Keratinocyte (primary cell): ENCODE data around the gene ADCY5.

Source experiments
- CTCF ChIP-seq, 3 experiments: IDR thresholded peaks in 1 of 3; conservative IDR thresholded peaks in 1 of 3; optimal IDR thresholded peaks in 1 of 3; 2 replicates in 2 of 3; 3 replicates in 1 of 3; pipeline versions ENCODE3 to v1.5.1; 2011; ENCODE audit warnings: low read length in 3 of 3, mild to moderate bottlenecking in 3 of 3, moderate library complexity in 2 of 3, control low read depth in 1 of 3, inconsistent platforms in 1 of 3; ENCODE audit not compliant: insufficient read depth in 2 of 3; ENCODE audit errors: extremely low read depth in 1 of 3
- EZH2 ChIP-seq: IDR thresholded peaks from one replicate; pipeline ENCODE4 v1.6.1; 2012; ENCODE audit warnings: inconsistent platforms, mild to moderate bottlenecking, low read length, moderate library complexity

- no peak for TF ChIP-seq CTCF (optimal IDR thresholded peaks at IDR 0.05 in 1 of 3, IDR thresholded peaks at IDR 0.05 in 1 of 3, conservative IDR thresholded peaks at IDR 0.05 in 1 of 3; ENCODE audit: extremely low read depth in 1 of 3, insufficient read depth in 2 of 3, low read length in 3 of 3)
- TF ChIP-seq EZH2: no peak
Observed at GRCh38 chr3:123263941-123264340, 184.9 kb downstream of the ADCY5 start.
